NB4 (cell line): ENCODE measurements around the gene GPSM1.

Experiments used
- DNase-seq: peaks from one replicate; pipeline ENCODE4 v3.0.0; 2010; ENCODE audit warnings: low read depth
- H3K4me3 ChIP-seq: one replicate; pipeline ENCODE4 v1.5.1; 2011; ENCODE audit warnings: mild to moderate bottlenecking, low read depth, low read length, moderate library complexity
- MYC ChIP-seq: IDR thresholded peaks from 2 replicates; pipeline ENCODE4 v1.6.1; 2011; ENCODE audit warnings: low read depth, low read length
- POLR2A ChIP-seq: IDR thresholded peaks from 2 replicates; pipeline ENCODE4 v1.6.1; 2011; ENCODE audit warnings: mild to moderate bottlenecking; ENCODE audit not compliant: insufficient read length; ENCODE audit errors: extremely low read depth
- TF ChIP-seq, protein P1 (sequence below): IDR thresholded peaks from 2 replicates; pipeline ENCODE4 v1.6.1; 2011; ENCODE audit warnings: low read depth, low read length
- TF ChIP-seq, protein P2 (sequence below): IDR thresholded peaks from one replicate; pipeline ENCODE4 v1.5.1; 2012; ENCODE audit warnings: low read depth, low read length

GPSM1 gene

DNA sequence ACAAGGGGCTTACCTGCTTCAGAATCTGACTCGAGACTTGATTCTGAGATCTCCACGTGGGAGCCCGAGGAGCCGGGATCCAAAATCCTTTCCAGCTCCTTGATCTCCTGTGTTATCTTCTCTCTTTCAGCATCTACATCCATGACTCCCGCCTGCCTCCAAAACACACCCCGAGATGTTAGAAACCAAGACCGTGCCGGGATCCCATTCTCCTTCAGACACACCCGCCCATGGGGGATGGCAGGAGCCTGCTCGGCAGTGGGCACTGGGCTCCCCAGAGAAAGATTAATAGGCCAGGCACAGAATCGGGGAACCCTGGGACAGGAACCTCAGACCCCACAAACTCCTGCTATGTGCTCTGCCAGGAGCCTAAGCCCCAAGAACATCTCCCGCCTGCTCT is 70.9 kb downstream of the GPSM1 start:
- DNase-seq: no peak
- TF ChIP-seq POLR2A (no peak), MYC (no peak)
- TF ChIP-seq, protein P1, sequence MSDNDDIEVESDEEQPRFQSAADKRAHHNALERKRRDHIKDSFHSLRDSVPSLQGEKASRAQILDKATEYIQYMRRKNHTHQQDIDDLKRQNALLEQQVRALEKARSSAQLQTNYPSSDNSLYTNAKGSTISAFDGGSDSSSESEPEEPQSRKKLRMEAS: no peak
- TF ChIP-seq, protein P2, sequence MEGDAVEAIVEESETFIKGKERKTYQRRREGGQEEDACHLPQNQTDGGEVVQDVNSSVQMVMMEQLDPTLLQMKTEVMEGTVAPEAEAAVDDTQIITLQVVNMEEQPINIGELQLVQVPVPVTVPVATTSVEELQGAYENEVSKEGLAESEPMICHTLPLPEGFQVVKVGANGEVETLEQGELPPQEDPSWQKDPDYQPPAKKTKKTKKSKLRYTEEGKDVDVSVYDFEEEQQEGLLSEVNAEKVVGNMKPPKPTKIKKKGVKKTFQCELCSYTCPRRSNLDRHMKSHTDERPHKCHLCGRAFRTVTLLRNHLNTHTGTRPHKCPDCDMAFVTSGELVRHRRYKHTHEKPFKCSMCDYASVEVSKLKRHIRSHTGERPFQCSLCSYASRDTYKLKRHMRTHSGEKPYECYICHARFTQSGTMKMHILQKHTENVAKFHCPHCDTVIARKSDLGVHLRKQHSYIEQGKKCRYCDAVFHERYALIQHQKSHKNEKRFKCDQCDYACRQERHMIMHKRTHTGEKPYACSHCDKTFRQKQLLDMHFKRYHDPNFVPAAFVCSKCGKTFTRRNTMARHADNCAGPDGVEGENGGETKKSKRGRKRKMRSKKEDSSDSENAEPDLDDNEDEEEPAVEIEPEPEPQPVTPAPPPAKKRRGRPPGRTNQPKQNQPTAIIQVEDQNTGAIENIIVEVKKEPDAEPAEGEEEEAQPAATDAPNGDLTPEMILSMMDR: no peak
- peak overlapping the region; percentile 73 for H3K4me3 ChIP-seq

DNA sequence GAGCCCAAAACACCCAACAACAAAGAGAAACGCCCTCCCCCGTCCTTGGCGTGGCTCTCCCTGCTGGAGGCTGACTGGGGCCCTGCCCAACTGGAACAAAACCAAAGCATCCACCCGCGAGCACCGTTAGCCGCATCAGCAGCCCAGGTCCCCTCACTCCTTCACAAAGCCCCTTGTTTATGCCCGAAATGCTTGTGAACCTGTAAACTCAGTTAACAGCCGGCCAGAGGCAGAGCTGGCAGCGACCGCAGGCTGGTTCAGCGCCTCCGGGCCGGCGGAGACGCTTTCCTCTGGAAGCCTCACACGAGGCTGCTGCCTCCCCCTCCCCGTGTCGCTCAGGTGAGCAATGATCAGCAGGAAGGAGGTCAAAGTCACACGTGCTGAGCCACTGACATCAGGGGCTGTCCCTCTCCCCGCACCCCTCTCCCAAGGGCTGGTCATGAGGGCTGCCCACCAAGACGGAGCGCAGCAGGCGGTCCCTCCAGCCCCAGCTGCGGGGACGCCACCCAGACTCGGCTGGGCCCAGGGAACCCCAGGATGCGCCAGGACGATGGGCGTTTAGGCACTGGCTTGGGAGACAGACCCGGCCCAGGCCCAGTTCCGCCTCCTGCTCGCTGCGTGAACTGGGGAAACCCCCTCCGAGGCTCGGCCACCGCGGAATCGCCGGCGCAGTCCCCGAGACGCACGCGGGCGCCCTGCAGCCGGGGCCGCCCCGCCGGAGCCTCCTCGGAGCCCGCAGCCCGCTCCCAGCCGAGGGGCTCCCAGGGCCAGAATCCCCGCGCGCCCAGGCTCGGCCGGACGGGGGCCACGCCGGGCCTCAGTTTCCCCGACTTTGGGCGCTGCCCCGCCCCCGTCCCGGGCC is 72.1 kb downstream of the GPSM1 start:
- peak; percentile 42 for DNase-seq
- H3K4me3 ChIP-seq: peak overlapping the region; percentile 73
- no peak for TF ChIP-seq POLR2A
- TF ChIP-seq, protein P1: 0 out of 2 replicates have a peak, but pooled peaks have one; percentile 12

DNA sequence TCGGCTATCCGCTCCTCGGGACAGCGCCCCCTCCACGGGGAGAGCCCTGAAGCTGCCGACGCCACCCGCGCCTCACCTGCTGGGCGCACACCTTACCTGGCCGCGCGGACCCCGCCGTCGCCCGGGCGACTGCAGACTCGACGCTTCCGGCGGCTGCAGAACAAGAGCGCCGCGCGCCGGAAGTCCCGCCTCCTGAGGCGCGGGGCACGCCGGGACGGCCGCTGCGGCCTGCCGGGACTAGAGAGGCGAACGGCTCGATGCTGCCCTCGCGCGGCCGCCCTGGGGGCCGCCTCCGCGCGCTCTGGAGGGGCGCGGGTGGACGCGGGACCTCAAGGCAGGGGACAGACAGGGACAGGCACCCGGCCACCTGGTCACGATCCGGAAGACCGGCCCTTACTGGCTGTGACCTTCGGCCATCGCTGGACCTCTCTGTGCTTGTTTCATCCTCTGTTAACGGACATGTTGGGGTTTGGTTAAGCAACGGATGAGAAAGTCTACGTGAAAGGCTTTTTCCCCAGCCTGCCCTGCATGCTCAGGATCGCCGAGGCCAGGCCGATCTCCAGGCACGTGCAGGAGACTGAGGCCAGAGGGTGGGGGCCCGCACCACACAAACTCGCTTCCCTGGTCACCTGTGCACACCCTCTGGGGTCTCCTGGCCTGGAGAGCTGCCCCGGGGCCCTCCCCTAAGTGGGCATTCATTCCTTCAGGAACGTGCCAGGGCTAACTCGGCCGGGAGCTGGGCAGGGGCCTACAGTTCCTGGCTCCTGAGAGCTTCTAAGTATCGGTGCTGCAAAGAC is 72.9 kb downstream of the GPSM1 start, which contains the start of gene SNAPC4:
SNAPC4 (minus strand) TSS at position 133 of the 797 bp plus-strand sequence. CDS start 1,742 bp downstream, outside the sequence.
- peak within 1 kb of the TSS; percentile 73 for H3K4me3 ChIP-seq
- peak; percentile 89 for DNase-seq
- TF ChIP-seq MYC (peak; percentile 78), POLR2A (peak; percentile 65)
- TF ChIP-seq, protein P1: 0 out of 2 replicates have a peak, but pooled peaks have one; percentile 35
- TF ChIP-seq, protein P2: peak; percentile 64

DNA sequence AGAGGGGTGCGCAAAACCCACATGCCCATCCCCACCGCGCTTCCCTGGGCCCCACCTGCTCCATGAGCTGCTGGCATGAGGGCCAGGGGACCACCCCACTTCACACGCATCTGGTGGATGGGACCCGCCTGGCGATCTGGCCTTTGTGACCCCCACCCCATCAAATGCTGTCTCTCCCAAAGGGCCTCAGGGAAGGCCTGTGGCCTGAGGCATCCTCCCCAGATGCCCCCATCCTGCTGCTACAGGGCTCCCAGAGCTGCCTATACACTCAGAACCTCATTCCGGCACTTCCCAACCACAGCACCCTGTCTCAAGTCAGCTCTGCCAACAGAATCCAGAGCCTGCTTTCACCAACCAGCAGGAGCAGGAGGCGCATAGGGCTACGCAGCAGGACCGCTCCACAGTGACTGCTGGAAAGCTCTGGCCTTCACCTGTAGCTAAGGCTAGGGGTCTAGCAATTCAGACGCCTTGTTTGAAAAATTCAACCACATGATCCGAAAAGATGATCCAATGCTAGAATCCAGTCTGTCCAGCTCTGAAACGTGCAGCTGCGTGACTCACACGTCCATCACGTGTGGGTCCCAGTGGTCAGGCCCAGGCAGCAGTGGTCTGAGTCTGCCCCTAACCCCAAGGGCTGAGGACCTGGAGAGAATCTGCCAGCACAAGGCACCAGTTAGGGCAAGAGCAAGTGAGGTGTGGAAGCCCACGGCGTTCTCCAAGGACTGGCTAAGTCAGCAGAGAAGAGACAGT is 74.0 kb downstream of the GPSM1 start:
- DNase-seq: no peak
- no peak overlapping the region for H3K4me3 ChIP-seq
- no peak for TF ChIP-seq MYC
- TF ChIP-seq, protein P2: no peak
- TF ChIP-seq, protein P1: no peak
- no peak for TF ChIP-seq POLR2A

DNA sequence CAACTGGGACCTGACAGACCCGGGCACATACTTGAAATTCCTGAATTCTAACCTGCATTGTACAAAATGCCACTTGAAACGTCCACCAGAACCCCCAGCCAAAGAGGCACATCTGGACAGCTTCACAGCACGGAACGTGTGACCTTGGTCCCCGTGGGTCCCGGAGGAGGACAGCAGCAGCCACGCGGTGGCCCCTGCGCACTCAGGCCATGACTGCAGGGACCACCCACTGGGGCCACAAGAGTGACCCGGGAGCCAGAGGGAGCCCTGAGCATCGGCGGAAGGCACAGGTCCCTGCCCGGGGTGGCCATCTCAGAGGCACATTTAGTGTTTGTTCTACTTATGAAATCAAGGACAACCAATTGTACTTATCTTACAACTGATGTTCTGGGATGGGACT is 74.7 kb downstream of the GPSM1 start:
- no peak for DNase-seq
- TF ChIP-seq, protein P2: no peak
- TF ChIP-seq, protein P1: no peak
- TF ChIP-seq MYC (no peak), POLR2A (no peak)
- no peak overlapping the region for H3K4me3 ChIP-seq
